Common myeloid progenitor, CD34-positive (primary cell): ENCODE data around the gene FNDC10.

Experiments
- CTCF ChIA-PET: fragments of 350-600 bp; sonication (Branson Sonifier 250); formaldehyde crosslinking; loops from one replicate; lab custom pipeline; 2021; ENCODE audit warnings: antibody characterized with exemption; lab: Charles Lee
- POLR2A ChIA-PET: fragments of 350-600 bp; sonication (Branson Sonifier 250); formaldehyde crosslinking; loops from one replicate; lab custom pipeline; 2021; ENCODE audit warnings: antibody characterized with exemption; lab: Charles Lee
- DNase-seq, 3 donors: peaks; one replicate each; pipeline versions ENCODE4 v3.0.0 to v3.0.0-alpha.2; 2013
- H3K27ac ChIP-seq, 2 experiments: 1 replicate in 1 of 2; 2 replicates in 1 of 2; pipeline ENCODE4 v1.7.0; 2013; ENCODE audit warnings: inconsistent platforms in 2 of 2, low read length in 2 of 2, mild to moderate bottlenecking in 2 of 2, low read depth in 1 of 2, moderate library complexity in 1 of 2; ENCODE audit not compliant: severe bottlenecking in 2 of 2, insufficient read depth in 1 of 2, poor library complexity in 1 of 2
- H3K27me3 ChIP-seq, 5 experiments: replicated peaks in 2 of 5; 1 replicate in 3 of 5; 2 replicates in 2 of 5; pipeline versions ENCODE4 v1.6.1 to v1.7.0; 2013; ENCODE audit warnings: low read length in 4 of 5, mild to moderate bottlenecking in 2 of 5, moderate library complexity in 2 of 5, inconsistent platforms in 1 of 5; ENCODE audit not compliant: insufficient read depth in 5 of 5, control insufficient read depth in 4 of 5
- H3K36me3 ChIP-seq, 4 experiments: 1 replicate in 2 of 4; 2 replicates in 2 of 4; pipeline versions ENCODE4 v1.6.1 to v1.7.0; 2013; ENCODE audit warnings: low read length in 3 of 4, control low read depth in 1 of 4, mild to moderate bottlenecking in 1 of 4; ENCODE audit not compliant: control insufficient read depth in 4 of 4, insufficient read depth in 4 of 4
- H3K4me1 ChIP-seq, 4 experiments: 1 replicate in 3 of 4; 2 replicates in 1 of 4; pipeline versions ENCODE4 v1.6.1 to v1.7.1; 2013; ENCODE audit warnings: low read length in 3 of 4, mild to moderate bottlenecking in 3 of 4, control low read depth in 1 of 4, inconsistent platforms in 1 of 4, moderate library complexity in 1 of 4; ENCODE audit not compliant: control insufficient read depth in 4 of 4, insufficient read depth in 4 of 4; ENCODE audit errors: control extremely low read depth in 1 of 4
- H3K4me3 ChIP-seq, 7 experiments: 1 replicate in 4 of 7; 2 replicates in 3 of 7; pipeline versions ENCODE4 v1.5.1 to v1.7.0; 2013; ENCODE audit warnings: mild to moderate bottlenecking in 7 of 7, low read length in 6 of 7, moderate library complexity in 6 of 7, inconsistent platforms in 2 of 7, low read depth in 2 of 7, control low read depth in 1 of 7; ENCODE audit not compliant: insufficient read depth in 4 of 7, control insufficient read depth in 1 of 7; ENCODE audit errors: extremely low read depth in 1 of 7
- H3K9me3 ChIP-seq, 5 experiments: 1 replicate in 4 of 5; 2 replicates in 1 of 5; pipeline versions ENCODE4 v1.6.1 to v1.7.1; 2013; ENCODE audit warnings: low read length in 4 of 5, mild to moderate bottlenecking in 2 of 5, inconsistent platforms in 1 of 5, low read depth in 1 of 5, moderate library complexity in 1 of 5; ENCODE audit not compliant: control insufficient read depth in 4 of 5, insufficient read depth in 2 of 5; ENCODE audit errors: control extremely low read depth in 1 of 5
- WGBS: methylation state at CpG from one replicate; pipeline ENCODE4 v1.1.5; 2013; ENCODE audit not compliant: insufficient coverage; 5-methylcytosine and 5-hydroxymethylcytosine counted together

FNDC10 gene

DNA sequence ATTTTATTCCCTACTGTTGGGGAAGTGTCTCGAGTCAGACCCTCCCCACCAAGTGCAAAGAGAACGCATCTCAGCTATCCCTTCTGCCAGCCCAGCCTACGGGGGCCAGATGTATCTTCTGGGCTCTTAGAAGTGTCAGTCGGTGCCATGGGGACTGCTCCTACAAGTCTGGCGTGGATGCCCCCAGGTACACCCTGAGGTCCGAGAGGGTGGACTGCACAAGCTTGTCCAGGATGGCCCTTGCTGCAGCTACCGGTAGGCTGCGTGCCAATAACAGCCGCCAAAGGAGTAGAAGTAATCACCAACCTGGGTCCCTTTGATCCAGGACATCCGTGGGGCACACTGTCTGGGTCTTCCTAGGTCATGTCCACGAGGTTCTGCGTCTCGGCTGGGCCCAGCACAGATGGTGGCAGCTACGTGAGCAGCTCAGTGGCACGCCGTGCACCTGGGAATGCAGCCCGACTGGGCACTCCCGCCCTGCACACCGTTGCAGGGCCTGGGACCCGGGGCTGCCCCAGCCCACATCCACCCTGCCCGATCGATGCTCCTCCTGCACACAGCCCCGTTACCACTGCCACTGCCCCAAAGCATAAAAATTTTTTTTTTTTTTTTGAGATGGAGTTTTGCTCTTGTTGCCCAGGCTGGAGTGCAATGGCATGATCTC lies 16.5 kb downstream of the FNDC10 start:
- peaks cover 2 to 35% (median 14%) of the 10 kb centered on the region in 5 experiments for H3K27me3 ChIP-seq
- no peak for DNase-seq
- ChIA-PET CTCF (no interaction called here), POLR2A (interaction anchor here (0.6 kb wide), 1 partner anchor 74 kb away, joined by 3 read pairs; no protein-coding TSS in a partner anchor)
- H3K4me1 ChIP-seq = no peaks in the 10 kb centered on the region
- WGBS = 88% methylated on average over 20 of the region's 23 CpGs
- no peaks in the 10 kb centered on the region for H3K9me3 ChIP-seq
- no peak overlapping the region for H3K27ac ChIP-seq
- no peak overlapping the region for H3K4me3 ChIP-seq
- H3K36me3 ChIP-seq = no peaks in the 10 kb centered on the region

GRCh38 chr1:1582585-1583346 lies 17.2 kb downstream of the FNDC10 start:
- H3K27ac ChIP-seq = no peak overlapping the region
- 86% methylated on average over 8 of the region's 9 CpGs for WGBS
- H3K4me3 ChIP-seq = no peak overlapping the region
- POLR2A ChIA-PET = no interaction called here
- no peaks in the 10 kb centered on the region for H3K9me3 ChIP-seq
- CTCF ChIA-PET = no interaction called here
- no peak for DNase-seq
- H3K4me1 ChIP-seq = no peaks in the 10 kb centered on the region
- H3K27me3 ChIP-seq = peaks cover 2 to 39% (median 13%) of the 10 kb centered on the region in 5 experiments
- no peaks in the 10 kb centered on the region for H3K36me3 ChIP-seq

DNA sequence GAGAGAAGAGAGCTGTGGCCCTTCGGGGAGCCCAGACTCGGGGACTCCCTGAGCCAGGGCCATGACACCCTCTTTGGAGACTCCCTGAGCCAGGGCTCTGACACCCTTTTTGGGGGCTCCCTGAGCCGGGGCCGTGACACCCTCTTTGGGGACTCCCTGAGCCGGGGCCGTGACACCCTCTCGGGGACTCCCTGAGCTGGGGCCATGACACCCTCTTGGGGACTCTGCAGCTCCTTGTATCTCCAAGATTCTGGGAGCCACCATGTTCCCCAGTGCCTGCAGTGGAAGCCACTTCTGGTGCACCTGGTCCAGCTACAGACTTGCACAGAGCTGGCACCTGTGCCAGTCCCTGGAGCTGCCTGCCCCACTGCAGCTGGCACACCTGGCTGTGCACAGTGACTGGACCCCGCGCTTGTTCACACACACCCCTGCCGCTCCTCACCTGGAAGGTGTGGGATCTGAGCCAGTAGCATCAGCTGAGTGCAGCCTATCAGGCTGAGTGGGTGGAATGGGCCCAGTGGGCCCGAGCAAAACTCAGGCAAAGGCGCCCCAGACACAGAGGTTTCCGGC lies 21.5 kb downstream of the FNDC10 start:
- H3K27me3 ChIP-seq = peaks cover 2 to 26% (median 16%) of the 10 kb centered on the region in 5 experiments
- no peak for DNase-seq
- peaks cover 5 to 13% (median 9%) of the 10 kb centered on the region in 4 experiments for H3K4me1 ChIP-seq
- 89% methylated on average over 13 of the region's 13 CpGs for WGBS
- H3K9me3 ChIP-seq = no peaks in the 10 kb centered on the region
- CTCF ChIA-PET = interaction anchor here (1.1 to 1.5 kb wide), 4 partner anchors 10 to 39 kb away, joined by 3 to 4 read pairs (median 3); no protein-coding TSS in a partner anchor
- no peak overlapping the region for H3K4me3 ChIP-seq
- POLR2A ChIA-PET = no interaction called here
- no peaks in the 10 kb centered on the region for H3K36me3 ChIP-seq
- H3K27ac ChIP-seq = no peak overlapping the region

GRCh38 chr1:1577367-1578011 lies 22.4 kb downstream of the FNDC10 start:
- WGBS = 84% methylated on average over 9 of the region's 10 CpGs
- ChIA-PET POLR2A (no interaction called here), CTCF (interaction anchor here (1.1 to 1.5 kb wide), 3 partner anchors 13 to 40 kb away, joined by 3 to 4 read pairs (median 3); no protein-coding TSS in a partner anchor)

DNA sequence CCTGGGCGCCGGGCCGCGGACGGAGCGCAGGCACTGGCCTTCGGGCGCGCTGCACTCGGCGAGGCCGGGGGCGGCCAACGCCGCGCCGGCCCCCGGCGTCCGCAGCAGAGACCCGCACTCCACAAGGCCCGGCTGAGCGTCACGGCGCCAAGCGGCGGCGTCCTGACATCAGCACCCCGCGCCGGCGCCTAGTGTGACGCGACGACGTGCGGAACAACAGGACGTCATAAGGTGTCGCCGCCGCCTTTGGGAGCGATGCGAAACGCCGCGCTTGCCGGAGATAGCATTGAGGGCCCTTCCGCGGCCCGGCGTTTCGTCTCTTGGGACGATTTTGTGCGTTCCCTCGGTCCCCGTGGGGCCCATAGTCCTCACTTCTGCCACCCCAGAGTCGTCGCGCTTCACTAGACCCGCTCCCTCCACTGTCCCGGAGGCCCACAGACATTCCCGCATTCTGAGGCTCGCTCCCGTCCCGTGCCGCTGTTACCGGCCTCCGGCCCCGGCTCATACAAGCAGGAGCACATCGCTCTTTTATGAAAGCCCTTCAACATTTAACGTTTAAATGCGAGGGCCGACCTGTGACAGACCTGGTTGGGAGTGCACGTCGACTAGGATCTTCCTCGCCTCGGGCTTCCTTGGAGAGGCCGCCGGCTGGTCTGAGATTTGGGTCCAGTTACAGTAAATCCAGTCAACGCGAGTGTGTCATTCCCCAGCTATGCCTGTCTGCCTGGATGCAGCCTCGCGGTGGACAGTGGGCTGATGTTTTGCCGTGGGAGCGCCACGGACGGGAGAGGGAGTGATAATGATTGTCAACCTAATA lies 25.0 kb downstream of the FNDC10 start, which contains the start of gene SSU72:
SSU72 (minus strand) TSS at position 143 of the 817 bp plus-strand sequence. CDS start 306 bp downstream, outside the sequence.
- Histone ChIP-seq H3K4me3 (peak within 1 kb of the TSS; percentile 90 to 98 (median 96)), H3K9me3 (no peaks in the 10 kb centered on the region), H3K4me1 (peaks cover 5 to 22% (median 17%) of the 10 kb centered on the region in 4 experiments), H3K27ac (peak within 1 kb of the TSS; percentile 91 to 98), H3K27me3 (peaks cover 0 to 10% (median 4%) of the 10 kb centered on the region in 5 experiments), H3K36me3 (peaks cover 0 to 13% (median 1%) of the 10 kb centered on the region in 4 experiments)
- CTCF ChIA-PET = interaction anchor here (1.1 kb wide), 1 partner anchor 39 kb away, joined by 4 read pairs; no protein-coding TSS in a partner anchor
- POLR2A ChIA-PET = no interaction called here
- under 1% methylated on average over 82 of the region's 87 CpGs for WGBS
- peak; percentile 93 to 97 (median 97) for DNase-seq

More at GRCh38 chr1:1577367-1578011, 22.4 kb downstream of the FNDC10 start:
- DNase-seq = no peak
- H3K27ac ChIP-seq = no peak overlapping the region
- H3K4me1 ChIP-seq = peaks cover 5 to 20% (median 17%) of the 10 kb centered on the region in 4 experiments
- H3K9me3 ChIP-seq = no peaks in the 10 kb centered on the region
- no peaks in the 10 kb centered on the region for H3K36me3 ChIP-seq
- no peak overlapping the region for H3K4me3 ChIP-seq
- peaks cover 2 to 18% (median 9%) of the 10 kb centered on the region in 5 experiments for H3K27me3 ChIP-seq
